ENCODE measurements around the gene PNPLA6. TPM values are rescaled to one million over a fixed set of nuclear protein-coding genes. Genes with fewer than 3 reads are reported as not detected.

PNPLA6 gene
- total and polyA plus RNA-seq, 12 donors: 23.7 to 264 (median 111) TPM

DNA sequence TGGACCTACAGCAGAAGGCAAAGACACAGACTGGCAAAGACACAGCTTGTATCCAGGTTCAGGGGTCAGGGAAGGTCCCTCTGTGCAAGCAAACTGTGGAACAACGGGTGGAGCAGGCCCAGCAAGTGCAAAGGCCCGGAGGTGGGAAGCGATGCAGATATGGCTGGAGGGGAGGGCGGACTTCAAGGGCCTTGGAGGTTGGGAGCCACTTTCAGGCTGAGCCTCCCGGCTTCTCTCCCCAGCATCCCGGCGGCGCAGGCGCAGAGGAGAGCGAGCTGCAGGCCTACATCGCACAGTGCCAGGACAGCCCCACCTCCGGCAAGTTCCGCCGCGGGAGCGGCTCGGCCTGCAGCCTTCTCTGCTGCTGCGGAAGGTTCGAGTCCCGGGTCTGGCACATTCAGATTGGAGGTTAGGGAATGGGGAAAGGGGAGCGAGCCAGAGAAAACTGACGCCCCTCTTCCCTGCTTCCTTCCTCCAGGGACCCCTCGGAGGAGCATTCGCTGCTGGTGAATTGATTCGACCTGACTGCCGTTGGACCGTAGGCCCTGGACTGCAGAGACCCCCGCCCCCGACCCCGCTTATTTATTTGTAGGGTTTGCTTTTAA is 2.1 kb upstream of the PNPLA6 start:
- no peaks in the 10 kb centered on the region for H3K9me3 ChIP-seq (replicated peaks in 1 of 3)
- TF ChIP-seq, protein P1, sequence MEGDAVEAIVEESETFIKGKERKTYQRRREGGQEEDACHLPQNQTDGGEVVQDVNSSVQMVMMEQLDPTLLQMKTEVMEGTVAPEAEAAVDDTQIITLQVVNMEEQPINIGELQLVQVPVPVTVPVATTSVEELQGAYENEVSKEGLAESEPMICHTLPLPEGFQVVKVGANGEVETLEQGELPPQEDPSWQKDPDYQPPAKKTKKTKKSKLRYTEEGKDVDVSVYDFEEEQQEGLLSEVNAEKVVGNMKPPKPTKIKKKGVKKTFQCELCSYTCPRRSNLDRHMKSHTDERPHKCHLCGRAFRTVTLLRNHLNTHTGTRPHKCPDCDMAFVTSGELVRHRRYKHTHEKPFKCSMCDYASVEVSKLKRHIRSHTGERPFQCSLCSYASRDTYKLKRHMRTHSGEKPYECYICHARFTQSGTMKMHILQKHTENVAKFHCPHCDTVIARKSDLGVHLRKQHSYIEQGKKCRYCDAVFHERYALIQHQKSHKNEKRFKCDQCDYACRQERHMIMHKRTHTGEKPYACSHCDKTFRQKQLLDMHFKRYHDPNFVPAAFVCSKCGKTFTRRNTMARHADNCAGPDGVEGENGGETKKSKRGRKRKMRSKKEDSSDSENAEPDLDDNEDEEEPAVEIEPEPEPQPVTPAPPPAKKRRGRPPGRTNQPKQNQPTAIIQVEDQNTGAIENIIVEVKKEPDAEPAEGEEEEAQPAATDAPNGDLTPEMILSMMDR (IDR thresholded peaks at IDR 0.05): no peak
- no peak for TF ChIP-seq POLR2A (IDR thresholded peaks at IDR 0.05)
- H3K27me3 ChIP-seq: no peaks in the 10 kb centered on the region
- 25 to 30% (median 28%) methylated on average over 4 to 30 of the region's 30 CpGs for WGBS, 4 donors
- intact Hi-C loops (cut with DNase I): loop anchor here in 1 of 2 donors (10.0 kb wide), 2 partner anchors 149 to 179 kb away; no protein-coding TSS in a partner anchor
- H3K36me3 ChIP-seq (replicated peaks in 1 of 2): peaks cover 0 to 33% of the 10 kb centered on the region in 2 donors
- peak overlapping the region in 2 of 4 donors; percentile 81 to 98 for H3K4me3 ChIP-seq
- DNase-seq: peak; percentile 56 to 78 (median 70)
- H3K27ac ChIP-seq: peak overlapping the region; percentile 85 to 96 (median 88)
- H3K4me1 ChIP-seq (replicated peaks in 1 of 2): peaks cover 10% of the 10 kb centered on the region in 2 donors

DNA sequence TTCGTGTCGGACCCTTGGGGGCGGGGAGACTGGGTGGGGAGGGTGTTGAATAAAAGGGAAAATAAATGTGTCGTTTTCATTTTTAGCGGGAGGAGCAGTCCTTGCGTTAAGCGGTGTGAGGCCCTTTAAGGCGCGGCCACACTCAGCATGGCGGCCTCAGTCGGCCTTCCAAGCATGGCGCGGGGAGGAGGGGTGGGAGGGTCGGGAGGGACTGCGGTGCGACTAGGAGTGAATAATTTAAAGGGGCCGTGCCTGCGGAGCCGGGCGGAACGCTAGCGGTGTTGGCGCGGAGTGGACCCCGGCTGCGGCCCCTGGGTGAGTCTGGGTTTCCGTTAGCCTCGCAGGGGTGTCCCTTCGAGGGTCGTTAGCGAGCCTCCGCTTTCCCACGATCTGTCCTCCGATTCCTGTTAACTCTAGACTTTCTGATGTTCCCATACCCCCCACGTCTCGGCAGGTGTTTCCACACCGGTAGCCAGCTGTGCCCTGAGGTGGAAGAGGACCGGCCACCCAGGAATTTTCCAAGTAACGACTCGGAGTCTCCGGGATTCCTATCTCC is 1.5 kb upstream of the PNPLA6 start:
- Histone ChIP-seq H3K36me3 (replicated peaks in 1 of 2) (peaks cover 0 to 33% of the 10 kb centered on the region in 2 donors), H3K4me3 (peak overlapping the region in 3 of 4 donors; percentile 78 to 98 (median 81)), H3K27ac (peak overlapping the region; percentile 85 to 96 (median 88)), H3K9me3 (replicated peaks in 1 of 3) (no peaks in the 10 kb centered on the region), H3K4me1 (replicated peaks in 1 of 2) (peaks cover 10% of the 10 kb centered on the region in 2 donors), H3K27me3 (no peaks in the 10 kb centered on the region)
- intact Hi-C loops (cut with DNase I): loop anchor here in 1 of 2 donors (10.0 kb wide), 2 partner anchors 149 to 179 kb away; no protein-coding TSS in a partner anchor
- peak in 1 of 2 donors; percentile 85 for TF ChIP-seq POLR2A (IDR thresholded peaks at IDR 0.05)
- TF ChIP-seq, protein P1 (IDR thresholded peaks at IDR 0.05): no peak
- DNase-seq: peak; percentile 89 to 94 (median 90)
- 0 to 1% (median 1%) methylated on average over 32 to 41 of the region's 41 CpGs for WGBS, 4 donors

DNA sequence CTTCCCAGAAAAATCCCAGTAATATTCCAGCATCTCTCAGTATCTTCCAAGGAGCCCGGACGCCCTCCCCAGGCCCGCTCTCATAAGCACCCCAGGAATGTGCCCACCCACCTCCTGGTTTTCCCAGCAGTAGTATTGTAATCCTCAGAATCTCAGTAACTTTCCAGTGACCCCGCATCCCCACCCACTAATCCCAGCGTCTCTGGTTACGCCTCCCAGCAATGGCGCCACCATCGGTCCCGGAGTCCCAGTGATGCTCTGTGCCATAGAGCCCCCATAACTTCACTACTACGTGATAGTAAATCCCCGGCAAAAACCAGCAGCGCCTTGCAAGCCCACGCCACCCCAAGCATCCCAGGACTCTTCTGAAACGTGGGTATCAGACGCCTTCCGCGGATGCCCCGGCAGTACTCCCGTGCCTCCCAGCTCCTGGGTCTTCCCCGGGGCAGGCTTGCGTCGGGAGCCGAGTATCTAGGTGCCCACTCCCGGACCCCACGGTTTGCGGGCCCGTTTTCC is 928 bp upstream of the PNPLA6 start:
- Histone ChIP-seq H3K9me3 (replicated peaks in 1 of 3) (no peaks in the 10 kb centered on the region), H3K4me3 (peak overlapping the region; percentile 27 to 98 (median 80)), H3K36me3 (replicated peaks in 1 of 2) (peaks cover 0 to 31% of the 10 kb centered on the region in 2 donors), H3K27ac (peak overlapping the region; percentile 85 to 96 (median 88)), H3K4me1 (replicated peaks in 1 of 2) (peaks cover 10% of the 10 kb centered on the region in 2 donors), H3K27me3 (no peaks in the 10 kb centered on the region)
- intact Hi-C loops (cut with DNase I): loop anchor here in 1 of 2 donors (10.0 kb wide), 2 partner anchors 150 to 180 kb away; no protein-coding TSS in a partner anchor
- TF ChIP-seq, protein P1 (IDR thresholded peaks at IDR 0.05): no peak
- TF ChIP-seq POLR2A (IDR thresholded peaks at IDR 0.05): no peak
- 0 to 1% (median 0%) methylated on average over 17 to 27 of the region's 27 CpGs for WGBS, 4 donors
- DNase-seq: peak; percentile 66 to 88 (median 80)
